Neural cell (in vitro differentiated cells): Measurements from ENCODE around the gene CYGB.
"Not testable (repeated sequence)": the region's sequence is repeated elsewhere in the genome, so short reads cannot be mapped to it uniquely, and the experiment has no call there.

Experiments used
- EP300 ChIP-seq: fragments of 450-650 bp; conservative IDR thresholded peaks from 2 replicates; pipeline ENCODE4 v1.6.1; 2014; ENCODE audit warnings: antibody characterized with exemption, mild to moderate bottlenecking, moderate library complexity; ENCODE audit not compliant: poor library complexity, severe bottlenecking
- EZH2 ChIP-seq: fragments of 200-600, 300-800 bp; shearing (Covaris generic), sonication (generic); IDR thresholded peaks from 2 replicates; pipeline ENCODE4 v1.6.1; 2014; ENCODE audit warnings: antibody characterized with exemption, low read length, borderline replicate concordance, mild to moderate bottlenecking; ENCODE audit not compliant: insufficient read depth, poor library complexity, severe bottlenecking
- MXI1 ChIP-seq: fragments of 450-650 bp; conservative IDR thresholded peaks from 2 replicates; pipeline ENCODE4 v1.6.1; 2014; ENCODE audit warnings: antibody characterized with exemption, mild to moderate bottlenecking; ENCODE audit not compliant: poor library complexity, severe bottlenecking
- POLR2AphosphoS5 ChIP-seq: IDR thresholded peaks from 2 replicates; pipeline ENCODE4 v1.6.1; 2012
- RAD21 ChIP-seq: fragments of 450-650 bp; conservative IDR thresholded peaks from 2 replicates; pipeline ENCODE4 v1.6.1; 2014; ENCODE audit warnings: antibody characterized with exemption, mild to moderate bottlenecking, moderate library complexity
- REST ChIP-seq: IDR thresholded peaks from 2 replicates; pipeline ENCODE4 v1.6.1; 2012; ENCODE audit warnings: borderline replicate concordance
- SMC3 ChIP-seq: fragments of 450-650 bp; conservative IDR thresholded peaks from 2 replicates; pipeline ENCODE4 v1.6.1; 2014; ENCODE audit warnings: antibody characterized with exemption, mild to moderate bottlenecking, moderate library complexity; ENCODE audit not compliant: poor library complexity
- TAF1 ChIP-seq: IDR thresholded peaks from 2 replicates; pipeline ENCODE4 v1.6.1; 2012; ENCODE audit warnings: low read depth
- TF ChIP-seq, protein P1 (sequence below): fragments of 450-650 bp; IDR thresholded peaks from 2 replicates; pipeline ENCODE4 v1.5.1; 2014; ENCODE audit warnings: antibody characterized with exemption, mild to moderate bottlenecking, moderate library complexity; ENCODE audit not compliant: poor library complexity, severe bottlenecking

- not testable (repeated sequence) for TF ChIP-seq POLR2AphosphoS5, EP300, EZH2, SMC3, MXI1, TAF1, REST, RAD21
- TF ChIP-seq, protein P1, sequence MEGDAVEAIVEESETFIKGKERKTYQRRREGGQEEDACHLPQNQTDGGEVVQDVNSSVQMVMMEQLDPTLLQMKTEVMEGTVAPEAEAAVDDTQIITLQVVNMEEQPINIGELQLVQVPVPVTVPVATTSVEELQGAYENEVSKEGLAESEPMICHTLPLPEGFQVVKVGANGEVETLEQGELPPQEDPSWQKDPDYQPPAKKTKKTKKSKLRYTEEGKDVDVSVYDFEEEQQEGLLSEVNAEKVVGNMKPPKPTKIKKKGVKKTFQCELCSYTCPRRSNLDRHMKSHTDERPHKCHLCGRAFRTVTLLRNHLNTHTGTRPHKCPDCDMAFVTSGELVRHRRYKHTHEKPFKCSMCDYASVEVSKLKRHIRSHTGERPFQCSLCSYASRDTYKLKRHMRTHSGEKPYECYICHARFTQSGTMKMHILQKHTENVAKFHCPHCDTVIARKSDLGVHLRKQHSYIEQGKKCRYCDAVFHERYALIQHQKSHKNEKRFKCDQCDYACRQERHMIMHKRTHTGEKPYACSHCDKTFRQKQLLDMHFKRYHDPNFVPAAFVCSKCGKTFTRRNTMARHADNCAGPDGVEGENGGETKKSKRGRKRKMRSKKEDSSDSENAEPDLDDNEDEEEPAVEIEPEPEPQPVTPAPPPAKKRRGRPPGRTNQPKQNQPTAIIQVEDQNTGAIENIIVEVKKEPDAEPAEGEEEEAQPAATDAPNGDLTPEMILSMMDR, result not testable (repeated sequence)
These were observed 28.9 kb downstream of the CYGB start for GRCh38 chr17:76508472-76509063.
